Measurements from ENCODE around the gene SAPCD2.

- TF ChIP-seq, protein P1, sequence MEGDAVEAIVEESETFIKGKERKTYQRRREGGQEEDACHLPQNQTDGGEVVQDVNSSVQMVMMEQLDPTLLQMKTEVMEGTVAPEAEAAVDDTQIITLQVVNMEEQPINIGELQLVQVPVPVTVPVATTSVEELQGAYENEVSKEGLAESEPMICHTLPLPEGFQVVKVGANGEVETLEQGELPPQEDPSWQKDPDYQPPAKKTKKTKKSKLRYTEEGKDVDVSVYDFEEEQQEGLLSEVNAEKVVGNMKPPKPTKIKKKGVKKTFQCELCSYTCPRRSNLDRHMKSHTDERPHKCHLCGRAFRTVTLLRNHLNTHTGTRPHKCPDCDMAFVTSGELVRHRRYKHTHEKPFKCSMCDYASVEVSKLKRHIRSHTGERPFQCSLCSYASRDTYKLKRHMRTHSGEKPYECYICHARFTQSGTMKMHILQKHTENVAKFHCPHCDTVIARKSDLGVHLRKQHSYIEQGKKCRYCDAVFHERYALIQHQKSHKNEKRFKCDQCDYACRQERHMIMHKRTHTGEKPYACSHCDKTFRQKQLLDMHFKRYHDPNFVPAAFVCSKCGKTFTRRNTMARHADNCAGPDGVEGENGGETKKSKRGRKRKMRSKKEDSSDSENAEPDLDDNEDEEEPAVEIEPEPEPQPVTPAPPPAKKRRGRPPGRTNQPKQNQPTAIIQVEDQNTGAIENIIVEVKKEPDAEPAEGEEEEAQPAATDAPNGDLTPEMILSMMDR (IDR thresholded peaks at IDR 0.05 in 8 of 11, conservative IDR thresholded peaks at IDR 0.05 in 3 of 11), result no peak
- no peak for TF ChIP-seq POLR2AphosphoS5 (IDR thresholded peaks at IDR 0.05)
Measured at GRCh38 chr9:137076636-137077009, 6.3 kb upstream of the SAPCD2 start.

All from spleen (tissue), 7 donors.